Fibroblast of lung (primary cell): ENCODE measurements around the gene COX17.

Experiments used
- EZH2 ChIP-seq: IDR thresholded peaks from 2 replicates; pipeline ENCODE4 v1.5.1; 2012; ENCODE audit warnings: low read length, control low read depth, mild to moderate bottlenecking; ENCODE audit errors: missing control alignments
- TF ChIP-seq, protein P1 (sequence below), 2 donors: IDR thresholded peaks in 1 of 2; conservative IDR thresholded peaks in 1 of 2; 1 replicate in 1 of 2; 2 replicates in 1 of 2; pipeline ENCODE4 v1.5.1; 2011 to 2012; ENCODE audit warnings: low read length in 2 of 2, control low read depth in 1 of 2, inconsistent platforms in 1 of 2, low read depth in 1 of 2, mild to moderate bottlenecking in 1 of 2

DNA sequence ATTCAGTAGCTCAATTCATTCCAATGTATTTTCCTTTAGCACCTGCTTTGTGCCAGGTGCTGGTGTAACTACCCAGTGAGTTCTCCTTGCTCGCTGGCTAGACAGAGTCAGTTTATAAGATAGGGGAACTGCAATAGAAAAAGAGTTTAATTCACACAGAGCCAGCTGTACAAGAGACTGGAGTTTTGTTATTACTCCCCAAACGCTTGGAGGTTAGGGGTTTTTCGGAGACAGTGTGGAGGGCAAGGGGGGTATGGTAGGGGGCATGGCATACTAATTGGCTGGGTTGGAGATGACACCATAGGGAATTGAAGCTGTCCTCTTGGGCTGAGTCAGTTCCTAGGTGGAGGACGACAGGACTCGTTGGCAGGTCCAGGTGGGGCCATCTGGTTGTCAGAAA is 20.2 kb upstream of the COX17 start:
- TF ChIP-seq, protein P1, sequence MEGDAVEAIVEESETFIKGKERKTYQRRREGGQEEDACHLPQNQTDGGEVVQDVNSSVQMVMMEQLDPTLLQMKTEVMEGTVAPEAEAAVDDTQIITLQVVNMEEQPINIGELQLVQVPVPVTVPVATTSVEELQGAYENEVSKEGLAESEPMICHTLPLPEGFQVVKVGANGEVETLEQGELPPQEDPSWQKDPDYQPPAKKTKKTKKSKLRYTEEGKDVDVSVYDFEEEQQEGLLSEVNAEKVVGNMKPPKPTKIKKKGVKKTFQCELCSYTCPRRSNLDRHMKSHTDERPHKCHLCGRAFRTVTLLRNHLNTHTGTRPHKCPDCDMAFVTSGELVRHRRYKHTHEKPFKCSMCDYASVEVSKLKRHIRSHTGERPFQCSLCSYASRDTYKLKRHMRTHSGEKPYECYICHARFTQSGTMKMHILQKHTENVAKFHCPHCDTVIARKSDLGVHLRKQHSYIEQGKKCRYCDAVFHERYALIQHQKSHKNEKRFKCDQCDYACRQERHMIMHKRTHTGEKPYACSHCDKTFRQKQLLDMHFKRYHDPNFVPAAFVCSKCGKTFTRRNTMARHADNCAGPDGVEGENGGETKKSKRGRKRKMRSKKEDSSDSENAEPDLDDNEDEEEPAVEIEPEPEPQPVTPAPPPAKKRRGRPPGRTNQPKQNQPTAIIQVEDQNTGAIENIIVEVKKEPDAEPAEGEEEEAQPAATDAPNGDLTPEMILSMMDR (conservative IDR thresholded peaks at IDR 0.05 in 1 of 2, IDR thresholded peaks at IDR 0.05 in 1 of 2; ENCODE audit: low read depth in 1 of 2, low read length in 2 of 2): no peak
- TF ChIP-seq EZH2: no peak
